Adrenal gland (tissue), 5 donors: Measurements from ENCODE around the gene DRC7.

ENCODE experiments used
- POLR2A ChIP-seq, 2 donors: fragments of 450-650 bp; IDR thresholded peaks; one replicate each; pipeline ENCODE4 v1.6.1; 2017; ENCODE audit warnings: antibody characterized with exemption in 2 of 2, mild to moderate bottlenecking in 2 of 2, moderate library complexity in 1 of 2
- TF ChIP-seq, protein P1 (sequence below), 6 experiments: fragments of 450-650 bp in 4 of 6; fragments of 200-600 bp in 2 of 6; sonication (generic) in 1 of 6; IDR thresholded peaks; 1 replicate in 5 of 6; 2 replicates in 1 of 6; pipeline versions ENCODE4 v1.5.1 to v1.8.0; 2016 to 2021; ENCODE audit warnings: antibody characterized with exemption in 6 of 6, mild to moderate bottlenecking in 2 of 6, moderate library complexity in 1 of 6
- donor health status: DM: no; HTN: no; CAD: no.

DNA sequence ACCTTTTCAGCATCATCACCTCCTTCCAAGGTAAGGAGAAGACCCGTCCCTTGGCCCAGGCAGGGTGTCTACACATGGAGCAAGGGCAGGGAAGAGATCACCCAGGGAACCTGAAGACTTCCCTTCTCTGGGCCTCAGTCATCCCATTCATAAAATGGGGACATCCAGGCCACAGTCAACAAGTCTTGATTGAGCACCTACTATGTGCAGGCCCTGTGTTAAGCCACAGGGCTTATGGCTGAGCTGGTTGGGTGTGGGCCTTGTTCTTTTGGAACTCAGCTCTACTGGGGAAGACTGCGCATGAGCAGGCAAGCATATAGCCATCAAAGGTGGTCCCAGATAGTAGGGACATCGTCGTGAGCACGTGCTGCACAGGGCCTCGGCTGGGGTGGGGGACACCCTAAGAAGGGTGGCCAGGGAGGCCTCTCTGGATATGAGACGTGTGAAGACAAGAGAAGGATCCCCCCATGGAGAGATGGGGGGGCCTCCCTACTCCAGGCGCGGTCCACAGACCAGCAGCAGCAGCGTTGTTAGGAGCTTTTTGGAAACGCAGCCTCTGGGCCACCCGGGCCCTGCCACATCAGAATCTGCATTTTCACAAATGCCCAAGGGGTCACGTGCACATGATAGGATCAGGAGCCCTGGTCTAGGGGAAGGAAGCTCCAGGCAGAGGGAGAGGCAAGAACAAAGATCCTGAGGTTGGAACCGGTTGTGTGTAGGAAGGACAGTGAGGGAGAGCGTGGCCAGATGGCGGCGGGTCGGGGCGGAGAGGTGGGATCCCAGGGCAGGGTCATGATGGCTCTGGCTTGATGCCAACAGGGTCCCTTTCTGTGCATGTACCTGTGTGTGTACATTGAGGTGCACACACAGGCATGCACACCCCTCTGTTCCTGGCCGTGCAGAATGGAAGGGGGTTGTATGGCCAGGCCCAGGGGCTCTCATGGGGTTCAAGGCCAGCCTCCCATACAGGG, 32.4 kb upstream of the DRC7 start:
- TF ChIP-seq, protein P1, sequence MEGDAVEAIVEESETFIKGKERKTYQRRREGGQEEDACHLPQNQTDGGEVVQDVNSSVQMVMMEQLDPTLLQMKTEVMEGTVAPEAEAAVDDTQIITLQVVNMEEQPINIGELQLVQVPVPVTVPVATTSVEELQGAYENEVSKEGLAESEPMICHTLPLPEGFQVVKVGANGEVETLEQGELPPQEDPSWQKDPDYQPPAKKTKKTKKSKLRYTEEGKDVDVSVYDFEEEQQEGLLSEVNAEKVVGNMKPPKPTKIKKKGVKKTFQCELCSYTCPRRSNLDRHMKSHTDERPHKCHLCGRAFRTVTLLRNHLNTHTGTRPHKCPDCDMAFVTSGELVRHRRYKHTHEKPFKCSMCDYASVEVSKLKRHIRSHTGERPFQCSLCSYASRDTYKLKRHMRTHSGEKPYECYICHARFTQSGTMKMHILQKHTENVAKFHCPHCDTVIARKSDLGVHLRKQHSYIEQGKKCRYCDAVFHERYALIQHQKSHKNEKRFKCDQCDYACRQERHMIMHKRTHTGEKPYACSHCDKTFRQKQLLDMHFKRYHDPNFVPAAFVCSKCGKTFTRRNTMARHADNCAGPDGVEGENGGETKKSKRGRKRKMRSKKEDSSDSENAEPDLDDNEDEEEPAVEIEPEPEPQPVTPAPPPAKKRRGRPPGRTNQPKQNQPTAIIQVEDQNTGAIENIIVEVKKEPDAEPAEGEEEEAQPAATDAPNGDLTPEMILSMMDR (IDR thresholded peaks at IDR 0.05), result no peak
- TF ChIP-seq POLR2A (IDR thresholded peaks at IDR 0.05), result no peak
